K562 (cell line): ENCODE measurements around the gene FCER2. TPM values are rescaled to one million over a fixed set of nuclear protein-coding genes. Genes with fewer than 3 reads are reported as not detected.
A peak's percentile ranks its signal among the peaks of the same experiment; 100 is the strongest.

Experiments
- ARID3A ChIP-seq: IDR thresholded peaks from 2 replicates; pipeline ENCODE4 v1.6.1; 2012; ENCODE audit warnings: low read depth, low read length, improper control_type of control experiment, borderline replicate concordance
- CHD4 ChIP-seq: fragments of 200-600 bp; sonication (generic); IDR thresholded peaks from 3 replicates; pipeline ENCODE4 v1.6.1; 2012; ENCODE audit warnings: low read depth, mild to moderate bottlenecking, mixed read lengths, low read length, inconsistent platforms; ENCODE audit not compliant: insufficient read depth, insufficient replicate concordance, poor library complexity, severe bottlenecking
- CTBP1 ChIP-seq: fragments of 450-650 bp; IDR thresholded peaks from 2 replicates; pipeline ENCODE4 v1.6.1; 2016; ENCODE audit warnings: borderline replicate concordance
- CTCF ChIP-seq, 3 experiments: IDR thresholded peaks in 2 of 3; conservative IDR thresholded peaks in 1 of 3; 2 replicates each; pipeline ENCODE4 v1.5.1; 2011 to 2012; ENCODE audit warnings: low read length in 3 of 3, mild to moderate bottlenecking in 3 of 3, control low read depth in 2 of 3, improper control_type of control experiment in 1 of 3, inconsistent platforms in 1 of 3, low read depth in 1 of 3, mixed read lengths in 1 of 3, moderate library complexity in 1 of 3; ENCODE audit not compliant: insufficient read depth in 2 of 3
- FOXA3 ChIP-seq, 2 experiments: fragments of 450-650 bp in 1 of 2; sonication (generic) in 1 of 2; formaldehyde crosslinking; IDR thresholded peaks in 1 of 2; conservative IDR thresholded peaks in 1 of 2; 2 replicates each; pipeline versions ENCODE4 v1.4.0 to v1.8.0; 2020 to 2022; ENCODE audit warnings: mild to moderate bottlenecking in 2 of 2, missing genetic modification reagents in 1 of 2
- GABPB2 ChIP-seq: fragments of 250-450 bp; sonication (Bioruptor Pico); conservative IDR thresholded peaks from 2 replicates; pipeline ENCODE4 v1.5.1; 2021; ENCODE audit warnings: mild to moderate bottlenecking
- HDAC1 ChIP-seq, 2 experiments: fragments of 450-650 bp; IDR thresholded peaks; 2 replicates each; pipeline ENCODE4 v1.6.1; 2016 to 2017; ENCODE audit warnings: inconsistent platforms in 1 of 2, mild to moderate bottlenecking in 1 of 2, moderate library complexity in 1 of 2
- HNRNPH1 ChIP-seq: fragments of 200-400 bp; formaldehyde crosslinking; optimal IDR thresholded peaks from 2 replicates; pipeline ENCODE3; 2017; ENCODE audit warnings: low read depth, mild to moderate bottlenecking, low read length, moderate library complexity
- HNRNPLL ChIP-seq: fragments of 200-400 bp; formaldehyde crosslinking; IDR thresholded peaks from 2 replicates; pipeline ENCODE4 v1.6.1; 2017; ENCODE audit warnings: low read length, low read depth, mild to moderate bottlenecking; ENCODE audit not compliant: poor library complexity, severe bottlenecking
- JUND ChIP-seq, 2 experiments: IDR thresholded peaks; 2 replicates in 1 of 2; 3 replicates in 1 of 2; pipeline ENCODE4 v1.6.1; 2011; ENCODE audit warnings: borderline replicate concordance in 2 of 2, low read depth in 2 of 2, low read length in 2 of 2, improper control_type of control experiment in 1 of 2, missing biosample characterization in 1 of 2, missing genetic modification characterization in 1 of 2, missing genetic modification reagents in 1 of 2
- PCBP1 ChIP-seq: fragments of 200-400 bp; formaldehyde crosslinking; IDR thresholded peaks from 2 replicates; pipeline ENCODE4 v1.6.1; 2018; ENCODE audit warnings: mild to moderate bottlenecking, low read depth, low read length; ENCODE audit not compliant: poor library complexity, severe bottlenecking
- PML ChIP-seq: IDR thresholded peaks from 2 replicates; pipeline ENCODE4 v1.6.1; 2012; ENCODE audit warnings: low read length, inconsistent platforms
- RAD21 ChIP-seq, 2 experiments: fragments of 250-450 bp in 1 of 2; fragments of 450-650 bp in 1 of 2; sonication (Bioruptor Pico) in 1 of 2; formaldehyde crosslinking in 1 of 2; IDR thresholded peaks in 1 of 2; conservative IDR thresholded peaks in 1 of 2; 2 replicates each; pipeline versions ENCODE4 v1.4.0 to v1.8.0; 2020 to 2022; ENCODE audit warnings: mild to moderate bottlenecking in 2 of 2, moderate library complexity in 1 of 2
- TBL1XR1 ChIP-seq, 2 experiments: IDR thresholded peaks; 2 replicates each; pipeline ENCODE4 v1.6.1; 2012; ENCODE audit warnings: improper control_type of control experiment in 2 of 2, low read length in 2 of 2, mild to moderate bottlenecking in 1 of 2
- TFE3 ChIP-seq: fragments of 450-650 bp; formaldehyde crosslinking; IDR thresholded peaks from 2 replicates; pipeline ENCODE4 v1.4.0; 2020; ENCODE audit warnings: mild to moderate bottlenecking, mixed read lengths
- TOE1 ChIP-seq, 2 experiments: fragments of 450-650 bp in 1 of 2; sonication (generic) in 1 of 2; formaldehyde crosslinking in 1 of 2; IDR thresholded peaks; 2 replicates each; pipeline versions ENCODE4 v1.7.1 to v1.8.0; 2016 to 2022; ENCODE audit warnings: borderline replicate concordance in 2 of 2, mild to moderate bottlenecking in 2 of 2, antibody characterized with exemption in 1 of 2, inconsistent platforms in 1 of 2, low read depth in 1 of 2, missing genetic modification reagents in 1 of 2, moderate library complexity in 1 of 2
- U2AF2 ChIP-seq: fragments of 200-400 bp; formaldehyde crosslinking; optimal IDR thresholded peaks from 2 replicates; pipeline ENCODE3; 2017; ENCODE audit warnings: low read depth, mild to moderate bottlenecking, low read length
- ZNF232 ChIP-seq: sonication (generic); formaldehyde crosslinking; IDR thresholded peaks from 2 replicates; pipeline ENCODE4 v1.8.0; 2022; ENCODE audit warnings: mild to moderate bottlenecking, missing genetic modification reagents
- ZNF384 ChIP-seq: IDR thresholded peaks from 2 replicates; pipeline ENCODE4 v1.6.1; 2012; ENCODE audit warnings: low read depth, low read length, improper control_type of control experiment
- ZNF707 ChIP-seq: fragments of 250-450 bp; sonication (Bioruptor Pico); conservative IDR thresholded peaks from 2 replicates; pipeline ENCODE4 v1.8.0; 2022; ENCODE audit warnings: inconsistent platforms, mild to moderate bottlenecking, moderate library complexity
- polyA plus RNA-seq, 8 experiments: library from polyadenylated mRNA; depleted of rRNA in 4 of 8; stranded (reverse) in 5 of 8; unstranded in 3 of 8; fragments of >200 nt; fragmentation: Nextera tagmentation in 2 of 8; fragmentation: Illumina TruSeq in 1 of 8; extraction: Ambion mirVana in 2 of 8; extraction: Trizol in 1 of 8; gene quantifications; 2 replicates each; pipeline versions ENCODE4 v1.2.1 to v1.2.3, GENCODE V29; 2011 to 2014; ENCODE audit warnings: inconsistent platforms in 1 of 8, missing spikeins in 1 of 8
- total RNA-seq, 7 experiments: library from RNA; depleted of rRNA in 6 of 7; stranded (reverse); fragments of >200 nt in 6 of 7; fragmentation: Illumina TruSeq in 2 of 7; extraction: Trizol in 2 of 7; gene quantifications; 2 replicates each; pipeline versions ENCODE4 v1.2.1 to v1.2.3, GENCODE V29; 2011 to 2021; ENCODE audit warnings: low replicate concordance in 1 of 7

The FCER2 gene
- total and polyA plus RNA-seq, 9 of the 15 experiments (the other 6 are each of a cell fraction or from before 2014, with no cell fraction given) = 0.11 TPM; not detected in 8

- TF ChIP-seq TOE1 (IDR thresholded peaks at IDR 0.05; ENCODE audit: borderline replicate concordance) (peak; percentile 80), TOE1 (CRISPR knock-in tag; IDR thresholded peaks at IDR 0.05; ENCODE audit: borderline replicate concordance, low read depth) (no peak), HDAC1 (IDR thresholded peaks at IDR 0.05) (0 out of 4 replicates have a peak, but pooled peaks of 1 of the 2 experiments have one; percentile 44), PML (no peak), HNRNPH1 (no peak), ZNF707 (CRISPR knock-in tag) (no peak), JUND (IDR thresholded peaks at IDR 0.05; ENCODE audit: borderline replicate concordance, low read depth, low read length) (no peak), JUND (tag; IDR thresholded peaks at IDR 0.05; ENCODE audit: borderline replicate concordance, low read depth, low read length) (no peak), PCBP1 (no peak), CTCF (IDR thresholded peaks at IDR 0.05 in 2 of 3, conservative IDR thresholded peaks at IDR 0.05 in 1 of 3; ENCODE audit: insufficient read depth in 2 of 3, low read depth in 1 of 3, low read length in 3 of 3) (peak; percentile 16 to 49 (median 49); a peak in 4 of 6 replicates), U2AF2 (no peak), TBL1XR1 (IDR thresholded peaks at IDR 0.05; ENCODE audit: low read length in 2 of 2) (no peak), TFE3 (CRISPR knock-in tag) (peak; percentile 89), RAD21 (CRISPR knock-in tag; conservative IDR thresholded peaks at IDR 0.05 in 1 of 2, IDR thresholded peaks at IDR 0.05 in 1 of 2) (peak in 1 of 2 experiments; percentile 51; a peak in 3 of 4 replicates), FOXA3 (CRISPR knock-in tag; conservative IDR thresholded peaks at IDR 0.05 in 1 of 2, IDR thresholded peaks at IDR 0.05 in 1 of 2) (no peak), ZNF384 (no peak), ARID3A (no peak), ZNF232 (CRISPR knock-in tag) (no peak), GABPB2 (CRISPR knock-in tag) (no peak), HNRNPLL (no peak), CTBP1 (no peak), CHD4 (no peak)
Measured at GRCh38 chr19:7678971-7679751, 22.8 kb downstream of the FCER2 start (continued).
